Measurements from ENCODE around the gene KCNA5. TPM values are rescaled to one million over a fixed set of nuclear protein-coding genes. Genes with fewer than 3 reads are reported as not detected.

Gene KCNA5
- total RNA-seq, 1 experiment from 2014 or later = not detected

DNA sequence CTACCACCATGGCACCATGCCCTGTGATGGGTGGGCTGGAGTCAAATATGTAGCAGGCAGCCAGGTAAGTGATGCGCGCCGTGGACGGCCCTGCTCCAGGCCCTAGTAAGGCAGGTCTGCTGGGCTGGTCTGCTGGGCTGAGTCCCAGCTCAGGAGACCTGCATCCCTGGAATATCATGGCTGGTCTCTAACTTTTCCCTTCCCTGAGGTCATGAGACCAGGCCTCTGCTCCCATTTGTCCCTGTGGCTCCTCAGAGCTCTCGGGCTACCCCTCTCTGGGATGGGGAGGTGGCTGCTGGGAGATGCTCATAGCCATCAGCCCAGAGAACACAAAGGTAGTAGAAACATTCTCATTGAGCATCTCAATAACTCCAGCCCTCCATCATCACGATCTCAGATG lies 19.8 kb upstream of the KCNA5 start:
- no peak for DNase-seq (ENCODE audit: low spot score)
- in situ Hi-C loops (cut with HindIII; ENCODE audit: low sequenced_read_pairs) = no loop called here

DNA sequence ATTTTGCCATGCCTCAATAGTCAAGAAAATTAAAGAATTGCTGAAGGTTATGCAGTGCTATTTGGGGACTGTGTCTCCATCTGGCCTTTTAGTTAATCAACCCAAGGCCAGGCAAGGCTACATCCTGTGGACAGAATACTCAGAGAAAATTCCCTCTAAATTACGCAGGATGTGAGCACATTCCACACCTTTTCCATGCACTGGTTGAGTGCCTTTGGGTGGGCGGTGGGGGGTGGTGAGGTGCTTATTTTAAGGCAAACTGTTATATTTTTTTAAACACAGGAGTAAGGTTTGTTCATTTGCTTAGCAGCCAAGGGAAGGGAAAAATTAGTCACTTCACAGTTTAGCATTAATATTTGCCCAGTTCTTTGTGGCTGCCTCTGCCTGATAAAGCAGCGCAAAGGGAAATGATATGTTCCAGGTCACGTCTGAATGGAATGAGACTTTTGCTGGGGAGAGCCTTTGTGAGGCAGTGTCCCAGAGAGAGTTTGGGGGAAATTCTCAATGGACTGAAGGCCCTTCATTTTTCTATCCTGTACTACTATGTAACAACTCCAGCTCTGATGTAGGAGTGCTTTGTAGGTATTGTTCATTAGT lies 17.2 kb upstream of the KCNA5 start:
- no peak for DNase-seq (ENCODE audit: low spot score)
- in situ Hi-C loops (cut with HindIII; ENCODE audit: low sequenced_read_pairs) = no loop called here

DNA sequence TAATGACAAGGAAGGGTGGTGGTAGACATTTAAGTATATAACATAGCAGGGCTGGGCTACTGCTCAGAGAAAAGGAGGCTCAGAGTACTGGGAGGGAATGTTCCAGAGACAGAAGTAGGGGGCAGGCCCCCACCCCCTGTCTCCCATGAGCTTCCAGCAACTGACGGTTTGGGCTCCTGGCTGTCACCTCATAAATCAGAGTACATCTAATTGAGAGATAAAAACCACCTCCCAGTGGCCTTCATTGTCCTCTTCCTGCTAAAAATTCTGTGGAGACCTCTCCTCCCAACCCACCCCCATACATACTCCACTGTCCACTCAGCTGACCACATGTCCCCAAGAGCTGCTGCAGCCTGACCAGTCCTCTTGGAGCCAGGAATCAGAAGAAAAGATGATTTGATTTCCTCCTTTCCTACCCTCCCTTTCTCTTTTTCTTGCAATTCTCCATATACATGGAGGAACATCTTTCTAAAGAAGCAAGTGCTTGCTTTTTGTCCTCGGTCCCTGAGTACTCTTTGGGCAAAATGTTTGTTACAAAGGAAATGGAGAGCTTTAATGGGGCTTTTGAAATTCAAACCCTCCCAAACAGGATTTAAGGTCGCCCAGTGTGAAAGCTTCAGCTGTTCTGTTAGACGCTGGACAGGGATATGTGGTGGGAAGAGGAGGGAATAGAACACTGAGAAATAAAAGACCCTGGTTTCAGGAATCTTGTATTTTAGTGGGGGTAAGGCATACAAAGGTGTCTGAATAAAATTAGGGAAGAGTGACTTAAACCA lies 16.4 kb upstream of the KCNA5 start:
- in situ Hi-C loops (cut with HindIII; ENCODE audit: low sequenced_read_pairs) = no loop called here
- DNase-seq (ENCODE audit: low spot score) = no peak

DNA sequence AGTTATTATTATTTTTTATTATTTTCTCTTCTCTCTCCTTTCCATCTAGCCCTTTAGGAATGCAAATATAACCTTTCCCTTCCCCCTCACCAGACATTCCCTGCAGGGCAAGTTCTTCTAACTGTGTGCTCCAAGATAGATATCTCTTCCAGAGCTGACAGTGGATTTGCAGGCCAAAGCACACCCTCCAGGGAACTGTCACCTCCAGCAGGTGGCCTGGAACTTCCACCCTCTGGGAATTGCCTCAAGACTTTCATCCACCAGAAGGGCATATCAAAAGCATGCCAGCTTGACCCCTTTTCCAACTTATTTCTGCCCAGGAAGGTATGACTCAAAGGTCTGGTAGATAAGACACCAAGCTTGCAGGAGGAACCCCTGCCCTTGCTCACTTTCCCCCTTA lies 13.6 kb upstream of the KCNA5 start:
- in situ Hi-C loops (cut with HindIII; ENCODE audit: low sequenced_read_pairs) = no loop called here
- no peak for DNase-seq (ENCODE audit: low spot score)

DNA sequence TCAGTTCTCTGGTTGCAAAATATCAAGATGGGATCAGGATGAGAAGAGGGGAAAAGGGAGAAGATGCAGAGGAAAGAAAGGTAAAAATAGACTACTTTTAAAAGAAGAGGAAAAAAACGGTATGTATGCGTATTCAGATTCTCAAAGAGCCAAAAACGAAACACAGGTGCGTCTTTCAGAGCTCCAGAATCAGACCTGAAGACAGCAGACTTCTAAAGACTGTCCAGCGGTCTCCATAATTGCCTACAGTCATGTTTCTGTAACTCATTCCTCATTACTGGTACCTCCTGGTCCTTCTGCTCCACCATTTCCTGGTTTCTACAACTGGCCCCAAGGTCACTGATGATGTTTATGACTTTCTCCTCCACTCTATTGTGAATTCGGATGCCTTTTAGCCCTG lies 12.4 kb upstream of the KCNA5 start:
- in situ Hi-C loops (cut with HindIII; ENCODE audit: low sequenced_read_pairs) = no loop called here
- no peak for DNase-seq (ENCODE audit: low spot score)

DNA sequence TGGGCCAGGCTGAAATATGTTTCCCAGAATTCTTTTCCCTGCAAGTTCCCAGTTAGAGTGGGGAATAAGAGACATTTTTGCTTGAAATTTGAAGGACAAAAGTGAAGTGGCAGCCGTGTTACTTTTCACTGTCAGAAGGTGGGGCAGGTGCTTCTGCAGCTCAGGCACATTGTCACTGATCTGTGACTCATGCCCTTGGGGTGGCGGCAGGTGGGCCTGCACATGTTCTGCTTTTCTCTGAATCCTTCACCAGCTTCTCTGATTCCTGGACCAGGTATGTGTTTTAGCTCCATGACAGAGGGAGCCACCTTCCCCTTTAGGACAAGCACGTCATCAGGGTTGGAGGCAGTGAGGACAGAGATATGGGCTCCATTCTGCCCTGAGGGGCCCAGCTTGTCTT lies 11.7 kb upstream of the KCNA5 start:
- in situ Hi-C loops (cut with HindIII; ENCODE audit: low sequenced_read_pairs) = no loop called here
- no peak for DNase-seq (ENCODE audit: low spot score)

DNA sequence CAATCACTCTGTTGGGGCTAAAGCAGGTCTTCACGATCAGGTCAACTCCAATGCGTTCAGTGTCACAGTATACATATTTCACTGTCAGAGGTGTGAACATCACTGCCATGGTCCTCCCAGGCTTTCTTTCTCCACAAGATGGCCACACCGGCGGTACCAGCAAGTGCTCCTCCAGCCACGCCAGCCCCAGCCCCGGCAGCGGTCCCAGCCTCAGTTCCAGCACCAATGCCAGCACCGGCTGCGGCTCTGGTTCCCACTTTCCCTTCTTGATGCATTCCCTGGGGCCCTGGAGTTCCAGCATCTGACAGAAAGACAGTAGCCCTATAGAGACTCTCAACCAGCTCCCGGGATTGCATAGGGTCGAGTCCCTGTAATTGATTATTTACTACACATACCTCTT lies 10.9 kb upstream of the KCNA5 start:
- in situ Hi-C loops (cut with HindIII; ENCODE audit: low sequenced_read_pairs) = no loop called here

DNA sequence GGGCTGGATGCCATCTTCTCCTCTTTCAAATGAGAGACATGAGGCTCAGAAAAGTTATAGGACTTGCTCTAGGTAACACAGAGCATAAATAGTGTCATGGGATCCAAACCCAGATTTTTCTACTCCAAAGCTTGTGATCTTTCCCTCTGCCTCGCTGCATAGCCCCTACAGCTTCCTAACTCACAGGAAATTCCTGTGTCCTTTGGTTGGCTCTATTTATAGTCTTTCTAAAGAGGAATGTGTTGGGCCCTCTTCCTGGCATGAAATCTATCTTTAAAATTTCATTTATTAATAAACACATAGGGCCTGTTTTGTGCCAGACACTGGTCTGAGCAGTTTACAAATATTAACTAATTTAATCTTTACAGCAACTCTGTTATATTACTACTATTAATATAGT lies 9.8 kb upstream of the KCNA5 start:
- in situ Hi-C loops (cut with HindIII; ENCODE audit: low sequenced_read_pairs) = no loop called here
- no peak for DNase-seq (ENCODE audit: low spot score)

More for the DNA sequence above, 10.9 kb upstream of the KCNA5 start:
- no peak for DNase-seq (ENCODE audit: low spot score)

DNA sequence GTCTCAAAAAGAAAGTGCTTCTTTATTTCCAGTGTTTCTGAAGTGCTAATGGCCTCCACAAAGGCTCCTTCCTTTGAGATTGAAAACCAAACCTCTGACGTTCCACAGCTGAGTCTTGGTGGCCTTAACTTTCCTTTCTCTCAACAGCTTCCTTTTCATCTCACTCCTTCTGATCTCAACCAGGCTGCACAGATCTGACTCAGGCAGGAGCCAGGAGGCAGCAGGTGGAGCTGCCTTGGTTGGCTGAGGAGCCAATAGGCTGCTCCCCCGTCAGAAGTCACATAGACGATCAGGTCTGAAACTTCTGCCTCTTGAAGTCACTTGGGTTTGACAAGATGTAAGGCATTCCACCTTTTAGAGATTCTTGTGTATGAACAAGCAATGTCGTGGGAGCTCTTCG lies 9.1 kb upstream of the KCNA5 start:
- no peak for DNase-seq (ENCODE audit: low spot score)
- in situ Hi-C loops (cut with HindIII; ENCODE audit: low sequenced_read_pairs) = no loop called here

DNA sequence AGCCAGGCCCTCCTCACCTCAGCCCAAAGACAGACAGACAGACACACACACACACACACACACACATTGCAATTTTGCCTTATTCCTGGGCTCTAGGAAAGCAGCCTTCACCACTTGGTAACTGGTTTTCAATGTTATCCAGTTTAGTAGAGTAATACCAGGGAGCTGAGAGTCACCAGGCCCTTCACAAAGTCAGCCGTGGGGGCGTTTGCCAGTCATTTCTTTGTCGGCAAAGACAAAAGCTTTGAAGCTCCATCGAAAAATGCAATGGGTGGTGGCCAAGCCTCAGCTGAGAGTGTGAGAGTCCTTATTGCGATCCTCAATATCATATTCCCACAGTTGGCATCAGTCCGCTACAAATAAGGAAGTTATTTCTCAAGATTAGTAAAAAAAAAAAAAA lies 8.1 kb upstream of the KCNA5 start:
- in situ Hi-C loops (cut with HindIII; ENCODE audit: low sequenced_read_pairs) = no loop called here
- no peak for DNase-seq (ENCODE audit: low spot score)

DNA sequence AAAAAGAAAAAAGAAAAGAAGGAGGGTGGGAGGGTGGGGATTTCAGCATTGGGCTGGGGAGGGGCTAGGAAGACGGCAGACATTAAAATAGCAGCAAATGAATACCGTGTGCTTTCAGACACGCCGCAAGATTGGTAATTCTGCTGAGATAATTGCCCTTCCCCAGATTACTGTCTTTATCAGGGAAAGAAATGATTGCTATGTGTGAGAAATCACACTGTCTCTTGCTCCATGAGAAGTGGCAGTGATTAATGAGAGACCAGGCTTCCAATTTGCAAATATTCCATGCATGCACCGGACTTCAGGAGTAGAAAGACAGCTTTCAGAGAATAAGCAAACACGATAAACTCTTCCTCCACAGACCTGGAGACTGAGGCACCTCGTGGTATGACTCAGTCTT lies 7.6 kb upstream of the KCNA5 start:
- DNase-seq (ENCODE audit: low spot score) = no peak
- in situ Hi-C loops (cut with HindIII; ENCODE audit: low sequenced_read_pairs) = no loop called here

DNA sequence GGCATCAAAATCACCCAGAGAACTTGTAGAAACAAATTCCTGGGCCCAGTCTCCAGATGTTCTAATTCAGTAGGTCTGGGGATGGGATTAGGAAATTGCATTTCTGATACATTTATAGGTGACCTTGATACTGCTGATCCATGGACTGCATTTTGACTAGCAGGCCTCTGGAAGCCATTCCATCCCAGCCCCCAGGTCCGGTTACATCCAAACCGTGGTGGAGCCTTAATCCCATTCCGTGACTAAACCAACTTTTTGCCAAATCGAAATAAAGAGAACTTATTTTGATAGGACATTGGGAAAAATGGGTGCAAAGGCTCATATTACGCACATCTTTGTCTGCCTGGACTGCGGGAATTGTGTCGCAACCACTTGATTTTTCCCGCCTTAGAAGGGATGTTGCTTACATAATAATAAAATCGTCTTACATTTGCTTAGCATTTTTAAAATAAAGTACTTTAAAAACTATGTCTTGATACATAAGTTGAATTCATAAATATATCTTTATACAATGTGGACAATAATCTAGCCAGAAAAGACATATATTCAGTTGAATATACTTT lies 5.8 kb upstream of the KCNA5 start:
- no peak for DNase-seq (ENCODE audit: low spot score)
- in situ Hi-C loops (cut with HindIII; ENCODE audit: low sequenced_read_pairs) = no loop called here

DNA sequence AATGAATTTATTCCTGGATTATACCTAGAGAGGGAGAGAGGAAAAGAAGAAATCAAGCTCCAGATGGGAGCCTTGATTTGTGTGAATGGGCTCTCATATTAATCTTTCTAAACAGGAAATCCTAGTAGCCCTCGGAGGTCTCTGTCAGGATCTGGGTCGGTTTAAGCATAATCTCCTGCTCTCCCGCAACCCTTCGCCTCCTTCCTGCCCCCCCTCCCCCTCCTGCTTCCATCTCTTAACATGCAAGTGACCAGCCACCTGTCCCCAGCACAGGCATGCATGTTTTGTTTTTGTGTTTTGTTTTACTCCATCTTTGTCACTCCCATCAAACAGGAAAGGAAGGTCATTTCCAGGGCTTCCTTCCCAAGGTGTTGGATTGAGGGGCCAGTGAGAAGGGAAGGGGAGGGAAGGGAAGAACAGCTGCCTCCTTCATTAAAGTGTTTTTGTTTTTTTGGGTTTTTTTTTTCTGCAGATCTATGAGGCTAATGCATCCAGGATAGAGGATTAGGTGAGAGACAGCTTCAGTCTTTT lies 4.8 kb upstream of the KCNA5 start:
- in situ Hi-C loops (cut with HindIII; ENCODE audit: low sequenced_read_pairs) = no loop called here
- DNase-seq (ENCODE audit: low spot score) = no peak

DNA sequence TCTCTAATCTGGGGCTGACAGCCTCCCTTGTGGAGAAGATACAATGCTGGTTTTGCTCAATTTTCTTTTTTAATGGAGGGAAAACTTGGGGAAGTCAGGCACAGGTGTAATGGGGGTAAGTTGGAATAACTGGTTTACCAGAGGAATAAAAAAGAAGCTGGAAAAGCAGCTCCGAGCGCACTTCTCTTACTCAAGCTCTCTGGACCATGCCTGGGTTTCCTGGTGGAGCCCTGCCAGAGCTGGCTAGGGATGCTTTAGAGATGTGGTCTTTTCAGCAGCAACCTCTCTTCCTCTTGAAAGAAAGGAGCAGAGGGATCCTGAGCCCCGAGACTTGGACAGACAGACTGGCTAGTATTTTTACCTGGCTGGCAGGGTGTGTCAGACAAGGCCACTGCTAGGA lies 3.9 kb upstream of the KCNA5 start:
- no peak for DNase-seq (ENCODE audit: low spot score)
- in situ Hi-C loops (cut with HindIII; ENCODE audit: low sequenced_read_pairs) = no loop called here

DNA sequence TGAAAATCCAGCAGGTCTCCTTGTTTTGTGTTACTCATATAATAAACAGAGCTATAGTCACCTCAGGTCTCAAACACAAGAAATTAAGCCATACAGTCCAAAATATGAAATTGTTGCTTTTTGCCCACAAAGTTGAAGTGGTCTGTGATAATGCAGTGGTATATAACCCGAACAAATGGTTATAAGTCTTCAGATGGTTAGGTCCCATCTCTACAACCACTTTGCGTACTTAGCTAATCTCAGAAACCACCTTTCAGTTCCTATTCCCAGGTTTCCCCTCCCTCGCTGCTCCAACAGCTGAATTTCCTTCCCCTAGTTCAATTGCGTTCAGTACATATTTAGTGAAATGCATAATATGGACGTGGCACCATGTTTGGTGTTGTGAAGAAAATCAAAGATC lies 3.3 kb upstream of the KCNA5 start:
- in situ Hi-C loops (cut with HindIII; ENCODE audit: low sequenced_read_pairs) = no loop called here
- no peak for DNase-seq (ENCODE audit: low spot score)

DNA sequence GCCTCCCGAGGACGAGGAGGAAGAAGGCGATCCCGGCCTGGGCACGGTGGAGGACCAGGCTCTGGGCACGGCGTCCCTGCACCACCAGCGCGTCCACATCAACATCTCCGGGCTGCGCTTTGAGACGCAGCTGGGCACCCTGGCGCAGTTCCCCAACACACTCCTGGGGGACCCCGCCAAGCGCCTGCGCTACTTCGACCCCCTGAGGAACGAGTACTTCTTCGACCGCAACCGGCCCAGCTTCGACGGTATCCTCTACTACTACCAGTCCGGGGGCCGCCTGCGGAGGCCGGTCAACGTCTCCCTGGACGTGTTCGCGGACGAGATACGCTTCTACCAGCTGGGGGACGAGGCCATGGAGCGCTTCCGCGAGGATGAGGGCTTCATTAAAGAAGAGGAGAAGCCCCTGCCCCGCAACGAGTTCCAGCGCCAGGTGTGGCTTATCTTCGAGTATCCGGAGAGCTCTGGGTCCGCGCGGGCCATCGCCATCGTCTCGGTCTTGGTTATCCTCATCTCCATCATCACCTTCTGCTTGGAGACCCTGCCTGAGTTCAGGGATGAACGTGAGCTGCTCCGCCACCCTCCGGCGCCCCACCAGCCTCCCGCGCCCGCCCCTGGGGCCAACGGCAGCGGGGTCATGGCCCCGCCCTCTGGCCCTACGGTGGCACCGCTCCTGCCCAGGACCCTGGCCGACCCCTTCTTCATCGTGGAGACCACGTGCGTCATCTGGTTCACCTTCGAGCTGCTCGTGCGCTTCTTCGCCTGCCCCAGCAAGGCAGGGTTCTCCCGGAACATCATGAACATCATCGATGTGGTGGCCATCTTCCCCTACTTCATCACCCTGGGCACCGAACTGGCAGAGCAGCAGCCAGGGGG lies 979 bp downstream of the KCNA5 start:
- in situ Hi-C loops (cut with HindIII; ENCODE audit: low sequenced_read_pairs) = no loop called here
- no peak for DNase-seq (ENCODE audit: low spot score)

DNA sequence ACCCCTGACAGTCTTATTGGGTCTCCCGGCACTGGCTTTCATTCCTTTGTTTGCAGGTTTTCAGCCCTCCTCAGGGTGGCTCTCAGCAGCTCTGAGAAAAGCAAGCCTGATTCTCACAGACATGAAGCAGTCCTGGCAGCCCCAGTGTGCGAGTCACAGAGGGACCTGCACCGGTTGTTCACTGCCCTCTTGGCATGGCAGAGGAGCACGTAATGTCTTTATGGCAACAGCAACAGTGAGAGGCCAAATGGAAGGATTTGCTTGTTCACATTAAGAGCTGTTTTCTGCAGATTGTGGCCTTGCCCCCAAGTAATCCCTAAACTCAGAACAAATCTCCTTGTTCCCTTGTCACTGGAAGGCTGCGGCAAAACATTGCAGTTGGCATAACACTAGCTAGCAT lies 3.4 kb downstream of the KCNA5 start:
- peak; percentile 13 for DNase-seq (ENCODE audit: low spot score)
- in situ Hi-C loops (cut with HindIII; ENCODE audit: low sequenced_read_pairs) = no loop called here

DNA sequence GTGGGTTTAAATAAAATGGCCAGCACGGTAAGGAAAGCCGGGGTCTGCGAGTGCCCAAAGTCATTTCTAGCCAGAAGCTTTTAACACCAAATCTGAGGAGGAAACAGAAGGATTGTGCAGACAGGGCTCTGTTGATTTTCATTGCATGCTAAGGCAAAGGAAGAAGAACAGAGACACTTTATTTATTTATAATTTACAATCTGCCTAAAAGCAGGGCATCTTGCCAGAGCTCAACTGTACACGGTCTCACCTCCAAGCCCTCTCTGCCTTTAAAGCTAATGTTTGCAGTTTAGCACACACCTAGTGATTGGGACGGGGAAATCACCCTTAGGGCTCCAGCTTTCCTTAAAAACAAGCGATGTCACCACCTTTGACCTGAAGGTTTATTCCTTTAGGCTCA lies 4.0 kb downstream of the KCNA5 start:
- DNase-seq (ENCODE audit: low spot score) = no peak
- in situ Hi-C loops (cut with HindIII; ENCODE audit: low sequenced_read_pairs) = no loop called here

DNA sequence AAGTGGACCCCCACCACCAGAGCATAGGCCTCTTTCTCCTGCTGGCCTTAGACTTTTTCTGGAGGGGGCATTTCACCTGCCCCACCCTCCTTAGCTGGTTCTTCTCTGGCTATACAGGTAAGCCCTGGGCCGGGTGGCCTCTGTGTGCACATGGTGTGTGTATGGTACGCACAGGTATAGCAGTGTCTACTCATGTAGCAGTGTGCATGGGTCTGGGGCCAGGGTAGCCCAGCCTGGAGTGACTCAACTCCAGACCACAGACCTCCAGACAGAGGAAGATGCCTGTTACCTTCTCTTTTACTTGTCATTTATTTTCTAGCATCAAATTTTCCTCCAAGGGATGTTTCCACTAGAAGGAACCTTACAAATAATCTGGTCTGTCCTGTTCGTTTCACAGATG lies 6.9 kb downstream of the KCNA5 start:
- in situ Hi-C loops (cut with HindIII; ENCODE audit: low sequenced_read_pairs) = no loop called here
- DNase-seq (ENCODE audit: low spot score) = no peak

DNA sequence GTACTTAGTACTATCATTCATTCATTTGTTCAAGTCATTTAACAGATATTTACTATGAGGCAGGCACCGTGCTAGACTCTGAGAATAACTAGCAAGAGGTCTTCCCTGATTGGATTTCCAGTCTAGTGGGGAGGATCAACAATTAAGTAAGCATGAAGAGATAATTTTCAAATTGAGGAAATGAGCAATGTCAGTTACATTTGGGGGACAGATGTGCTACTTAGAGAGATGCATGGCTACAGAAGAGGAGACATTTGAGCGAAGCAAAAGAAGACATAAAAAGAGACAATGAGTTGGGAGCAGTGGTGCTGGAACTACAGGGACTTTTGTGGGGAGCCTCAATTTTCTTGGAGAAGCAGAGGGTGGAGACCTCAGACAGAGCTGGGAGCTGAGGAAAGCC lies 7.7 kb downstream of the KCNA5 start:
- no peak for DNase-seq (ENCODE audit: low spot score)
- in situ Hi-C loops (cut with HindIII; ENCODE audit: low sequenced_read_pairs) = no loop called here

Measured in G401 (cell line).